HuH-7.5 (cell line): ENCODE measurements around the gene SMARCA1.
A peak's percentile ranks its signal among the peaks of the same experiment; 100 is the strongest.
"Not testable (repeated sequence)": the region's sequence is repeated elsewhere in the genome, so short reads cannot be mapped to it uniquely, and the experiment has no call there.

Experiments used
- DNase-seq: peaks from one replicate; pipeline ENCODE4 v3.0.0; 2011; ENCODE audit warnings: low spot score

SMARCA1 gene, protein sequence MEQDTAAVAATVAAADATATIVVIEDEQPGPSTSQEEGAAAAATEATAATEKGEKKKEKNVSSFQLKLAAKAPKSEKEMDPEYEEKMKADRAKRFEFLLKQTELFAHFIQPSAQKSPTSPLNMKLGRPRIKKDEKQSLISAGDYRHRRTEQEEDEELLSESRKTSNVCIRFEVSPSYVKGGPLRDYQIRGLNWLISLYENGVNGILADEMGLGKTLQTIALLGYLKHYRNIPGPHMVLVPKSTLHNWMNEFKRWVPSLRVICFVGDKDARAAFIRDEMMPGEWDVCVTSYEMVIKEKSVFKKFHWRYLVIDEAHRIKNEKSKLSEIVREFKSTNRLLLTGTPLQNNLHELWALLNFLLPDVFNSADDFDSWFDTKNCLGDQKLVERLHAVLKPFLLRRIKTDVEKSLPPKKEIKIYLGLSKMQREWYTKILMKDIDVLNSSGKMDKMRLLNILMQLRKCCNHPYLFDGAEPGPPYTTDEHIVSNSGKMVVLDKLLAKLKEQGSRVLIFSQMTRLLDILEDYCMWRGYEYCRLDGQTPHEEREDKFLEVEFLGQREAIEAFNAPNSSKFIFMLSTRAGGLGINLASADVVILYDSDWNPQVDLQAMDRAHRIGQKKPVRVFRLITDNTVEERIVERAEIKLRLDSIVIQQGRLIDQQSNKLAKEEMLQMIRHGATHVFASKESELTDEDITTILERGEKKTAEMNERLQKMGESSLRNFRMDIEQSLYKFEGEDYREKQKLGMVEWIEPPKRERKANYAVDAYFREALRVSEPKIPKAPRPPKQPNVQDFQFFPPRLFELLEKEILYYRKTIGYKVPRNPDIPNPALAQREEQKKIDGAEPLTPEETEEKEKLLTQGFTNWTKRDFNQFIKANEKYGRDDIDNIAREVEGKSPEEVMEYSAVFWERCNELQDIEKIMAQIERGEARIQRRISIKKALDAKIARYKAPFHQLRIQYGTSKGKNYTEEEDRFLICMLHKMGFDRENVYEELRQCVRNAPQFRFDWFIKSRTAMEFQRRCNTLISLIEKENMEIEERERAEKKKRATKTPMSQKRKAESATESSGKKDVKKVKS

DNA sequence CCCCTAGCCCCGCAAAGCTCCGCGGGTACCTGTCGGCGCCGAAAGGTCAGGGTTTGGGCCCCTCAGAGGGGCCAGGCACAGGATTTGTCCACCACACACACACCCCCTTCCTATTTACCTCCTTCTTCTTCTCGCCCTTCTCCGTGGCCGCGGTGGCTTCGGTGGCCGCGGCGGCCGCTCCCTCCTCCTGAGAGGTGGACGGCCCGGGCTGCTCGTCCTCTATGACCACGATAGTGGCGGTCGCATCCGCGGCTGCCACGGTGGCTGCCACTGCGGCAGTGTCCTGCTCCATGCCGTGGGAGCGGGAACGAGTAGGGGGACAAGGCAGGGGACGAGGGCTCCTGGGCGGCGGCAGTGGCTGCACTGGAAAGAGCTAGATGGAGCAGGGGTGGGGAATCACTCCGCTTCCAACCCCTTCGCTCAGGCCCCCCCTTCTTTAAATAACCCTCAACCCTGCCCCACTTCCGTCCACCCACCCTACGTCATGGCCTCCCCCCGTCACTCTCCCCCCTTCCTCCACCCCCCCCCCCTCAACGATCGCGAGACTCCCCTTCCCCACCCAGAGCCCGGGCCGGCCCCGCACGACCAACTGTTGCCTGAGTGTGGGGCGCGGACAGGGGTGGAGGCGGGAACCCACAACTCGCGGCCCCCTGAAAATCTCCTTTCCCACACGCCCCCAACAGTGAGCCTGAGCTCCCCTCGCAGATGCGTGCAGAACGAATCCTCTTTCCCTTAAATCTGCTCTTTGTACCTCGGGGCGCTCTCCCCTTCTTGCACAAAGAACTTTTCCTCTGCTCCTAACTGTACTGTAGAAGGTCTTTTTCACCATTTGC, at the start of gene SMARCA1:
SMARCA1 (minus strand) TSS at position 412 of the 833 bp plus-strand sequence; CDS start at position 292, 120 bp downstream.
- peak; percentile 62 for DNase-seq

DNA sequence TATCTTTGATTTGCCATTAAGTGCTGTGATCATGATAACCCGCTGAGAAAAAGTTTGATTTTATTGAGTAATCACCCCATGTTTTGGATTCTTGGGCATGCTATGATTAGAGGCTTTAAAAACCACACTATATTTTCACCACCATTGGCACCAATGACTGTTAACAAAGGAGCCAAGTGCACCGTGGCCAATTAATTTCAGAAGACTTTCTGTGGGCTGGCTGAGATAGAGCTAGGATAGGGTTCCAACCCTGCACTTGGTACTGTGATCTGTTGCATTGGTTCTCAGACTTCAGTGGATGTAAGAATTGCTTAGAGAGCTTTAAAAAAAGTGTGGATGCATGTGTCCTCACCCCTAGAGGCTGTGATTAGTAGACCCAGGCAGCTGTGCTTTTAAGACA, 49.1 kb upstream of the SMARCA1 start:
- DNase-seq = no peak

DNA sequence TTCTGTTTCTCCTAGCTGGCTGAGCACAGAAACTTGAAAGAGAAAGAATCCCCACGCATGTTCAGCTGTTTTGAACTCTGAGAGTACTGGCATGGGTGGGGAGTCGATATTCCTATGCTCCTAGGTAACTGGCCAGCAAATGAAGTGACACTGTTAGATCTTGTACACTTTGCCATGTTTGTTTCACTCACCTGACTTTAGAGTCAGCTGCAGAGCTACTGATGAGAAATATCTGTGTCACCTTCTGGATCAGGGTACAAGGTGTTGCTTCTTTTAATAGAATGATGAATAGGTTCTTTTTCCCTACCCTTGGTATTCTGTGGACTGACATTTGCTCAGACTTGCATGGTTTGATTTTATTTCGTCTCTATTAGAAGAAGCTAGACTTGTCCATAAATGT, 45.1 kb upstream of the SMARCA1 start:
- no peak for DNase-seq

GRCh38 chrX:129566073-129566472, 42.8 kb upstream of the SMARCA1 start:
- DNase-seq = no peak

DNA sequence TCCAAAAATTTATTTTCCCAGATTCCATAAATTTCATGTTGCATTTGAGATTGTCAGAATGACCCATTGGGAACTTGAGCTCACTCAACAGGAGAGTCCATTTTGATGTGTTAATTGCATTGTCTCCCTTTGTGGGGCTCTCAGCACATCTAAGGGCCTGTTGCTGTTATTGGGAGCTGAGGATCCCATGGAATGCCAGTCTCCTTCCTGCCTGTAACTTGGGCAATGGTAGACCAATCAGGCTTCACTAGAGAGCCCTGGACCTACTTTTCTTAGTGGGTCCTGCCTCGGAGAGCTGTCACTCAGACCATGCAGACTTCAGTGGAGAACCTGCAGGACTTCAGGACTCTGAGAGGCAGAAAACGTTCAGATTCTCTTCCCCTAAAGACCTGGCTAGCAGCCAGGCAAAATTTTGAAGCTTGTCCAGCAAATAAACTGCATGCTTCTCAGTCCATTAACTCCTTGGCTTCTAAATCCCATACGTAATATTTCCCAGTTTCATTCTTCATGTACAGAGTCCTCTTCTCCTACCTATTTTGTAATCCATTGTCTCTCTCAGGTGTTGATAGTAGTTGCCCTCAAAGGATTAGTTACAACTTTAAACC, 41.9 kb upstream of the SMARCA1 start:
- no peak for DNase-seq

DNA sequence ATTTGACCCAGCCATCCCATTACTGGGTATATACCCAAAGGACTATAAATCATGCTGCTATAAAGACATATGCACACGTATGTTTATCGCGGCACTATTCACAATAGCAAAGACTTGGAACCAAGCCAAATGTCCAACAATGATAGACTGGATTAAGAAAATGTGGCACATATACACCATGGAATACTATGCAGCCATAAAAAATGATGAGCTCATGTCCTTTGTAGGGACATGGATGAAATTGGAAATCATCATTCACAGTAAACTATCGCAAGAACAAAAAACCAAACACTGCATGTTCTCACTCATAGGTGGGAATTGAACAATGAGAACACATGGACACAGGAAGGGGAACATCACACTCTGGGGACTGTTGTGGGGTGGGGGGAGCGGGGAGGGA, 41.1 kb upstream of the SMARCA1 start:
- DNase-seq = not testable (repeated sequence)

GRCh38 chrX:129561453-129561852, 38.2 kb upstream of the SMARCA1 start:
- DNase-seq = no peak

DNA sequence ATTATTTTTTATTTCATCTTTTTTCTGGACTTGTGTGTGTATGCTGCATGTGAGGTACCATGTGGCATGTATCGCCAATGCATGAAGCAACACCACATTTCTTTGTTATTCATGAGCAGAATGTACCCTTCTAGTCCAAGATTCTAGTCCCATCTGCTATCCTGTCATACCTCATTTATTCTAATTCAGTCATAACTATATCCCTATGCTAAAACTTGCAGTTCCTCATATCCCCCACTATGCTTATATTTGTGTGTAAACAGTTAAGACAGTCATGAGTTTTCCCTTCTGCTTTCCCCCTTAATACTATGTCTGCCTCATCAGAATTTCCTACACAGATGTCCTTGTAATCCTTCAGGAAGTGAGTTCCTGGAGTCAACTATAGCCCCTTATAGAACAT, 36.5 kb upstream of the SMARCA1 start:
- no peak for DNase-seq

DNA sequence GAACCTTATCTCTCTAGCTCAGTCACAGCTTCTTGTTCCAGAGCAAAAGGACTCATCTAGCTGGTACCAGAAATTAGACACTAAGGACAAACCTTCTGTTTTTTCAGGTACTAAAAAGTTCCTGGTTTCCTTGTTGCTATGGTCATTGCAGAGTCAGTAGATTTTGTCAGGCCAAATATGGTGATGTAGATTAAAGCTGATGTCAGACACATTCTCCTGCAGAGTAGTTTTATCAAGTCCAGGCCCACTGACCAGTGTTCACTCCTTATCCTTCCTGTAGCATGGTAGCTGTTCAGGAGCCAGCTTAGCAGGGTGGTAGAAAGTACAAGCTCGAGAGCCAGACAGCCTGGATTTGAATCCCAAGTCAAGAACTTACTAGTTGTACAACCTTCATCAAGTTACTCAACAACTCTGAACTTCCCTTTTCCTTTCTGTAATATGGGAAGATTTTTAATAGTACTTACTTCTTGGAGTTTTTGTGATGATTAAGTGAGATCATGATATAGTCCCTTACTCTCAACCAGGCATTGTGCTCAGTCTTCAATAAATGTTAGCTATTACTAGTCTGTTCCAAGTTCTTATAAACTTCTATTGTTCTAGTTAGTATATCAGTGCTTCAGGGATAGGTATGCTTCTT, 34.7 kb upstream of the SMARCA1 start:
- DNase-seq = no peak

- DNase-seq = no peak
Measured at GRCh38 chrX:129556806-129557315, 33.6 kb upstream of the SMARCA1 start.

DNA sequence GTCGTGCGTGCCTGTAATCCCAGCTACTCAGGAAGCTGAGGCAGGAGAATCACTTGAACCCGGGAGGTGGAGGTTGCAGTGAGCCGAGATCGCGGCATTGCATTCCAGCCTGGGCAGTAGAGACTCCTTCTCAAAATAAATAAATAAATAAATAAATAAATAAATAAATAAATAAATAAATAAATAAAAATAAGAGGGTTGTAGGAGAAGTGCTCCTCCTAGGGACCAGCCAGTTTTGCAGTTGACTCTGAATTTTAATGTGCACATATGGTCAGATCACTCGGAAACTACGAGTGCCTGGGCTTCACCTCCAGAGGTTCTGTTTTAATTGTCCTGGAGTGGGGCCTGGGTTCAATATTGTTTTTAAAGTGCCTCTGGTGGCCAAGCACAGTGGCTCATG, 31.5 kb upstream of the SMARCA1 start:
- DNase-seq = not testable (repeated sequence)

DNA sequence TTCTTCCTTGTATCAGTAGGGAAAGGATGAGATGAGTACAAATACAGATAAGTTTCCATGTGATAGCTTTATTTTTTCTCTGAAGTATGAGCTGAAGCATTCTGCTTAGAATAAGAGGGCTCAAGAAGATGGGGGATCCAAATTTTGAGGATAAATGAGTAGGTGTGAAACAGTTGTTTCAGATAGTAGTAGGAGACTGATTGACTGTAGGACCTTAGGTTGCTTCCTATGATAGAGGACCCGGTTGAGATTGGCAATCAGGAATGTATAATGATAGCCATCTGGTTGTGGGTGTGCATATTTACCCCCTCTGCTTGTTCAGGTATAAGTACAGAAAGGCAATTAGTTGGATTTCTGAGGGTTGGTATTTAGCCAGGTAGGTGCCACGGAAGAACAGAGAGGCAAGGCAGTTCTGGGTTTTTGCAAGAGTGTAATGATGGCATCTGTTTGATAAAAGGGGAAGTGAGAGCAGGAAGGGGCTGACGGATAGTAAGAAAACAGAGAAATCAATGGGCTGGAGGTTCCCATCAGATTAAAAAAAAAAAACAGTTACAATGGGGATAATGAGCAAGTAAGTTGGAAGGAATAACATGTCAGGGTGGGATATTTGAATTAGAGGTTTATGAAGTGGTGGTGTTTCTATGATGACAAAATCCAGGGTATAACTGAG, 30.5 kb upstream of the SMARCA1 start:
- DNase-seq = no peak

DNA sequence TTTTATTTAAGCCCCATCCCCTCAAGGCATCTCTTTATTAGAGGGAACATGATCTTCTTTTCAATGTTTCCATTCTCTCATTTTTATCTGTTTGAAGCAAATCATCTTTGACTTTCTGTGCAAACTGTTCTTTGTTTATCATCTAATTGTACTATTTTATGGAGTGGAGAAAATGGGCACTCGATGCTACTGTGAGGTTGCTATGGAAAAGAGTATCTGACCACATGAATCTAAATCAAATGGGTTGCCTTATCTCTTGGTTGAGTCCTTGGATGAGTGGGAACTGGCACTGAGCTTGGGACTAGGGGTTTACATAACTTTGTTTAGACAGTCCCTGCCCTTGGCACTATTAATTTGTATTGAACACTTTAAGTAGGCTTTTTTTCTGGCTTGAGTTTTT, 25.8 kb upstream of the SMARCA1 start:
- DNase-seq = no peak

DNA sequence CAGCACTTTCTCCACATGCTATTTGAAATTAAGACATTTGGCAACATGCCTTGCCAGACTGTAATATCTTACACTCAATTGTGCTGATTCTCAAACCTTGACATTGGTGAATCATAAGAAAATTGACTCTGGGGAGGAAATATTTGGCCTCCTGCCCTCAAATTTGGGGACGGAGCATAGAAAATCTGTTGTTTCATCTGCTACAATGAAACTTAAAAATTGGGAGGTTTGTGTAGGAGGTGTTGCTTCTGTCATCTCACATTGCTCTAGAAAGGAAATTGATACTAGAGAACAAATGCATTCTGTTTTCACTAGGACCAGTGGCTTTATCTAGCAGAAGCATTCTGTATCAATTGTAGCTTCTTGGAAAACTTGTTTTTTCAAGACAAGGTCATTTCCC, 22.1 kb upstream of the SMARCA1 start:
- no peak for DNase-seq

DNA sequence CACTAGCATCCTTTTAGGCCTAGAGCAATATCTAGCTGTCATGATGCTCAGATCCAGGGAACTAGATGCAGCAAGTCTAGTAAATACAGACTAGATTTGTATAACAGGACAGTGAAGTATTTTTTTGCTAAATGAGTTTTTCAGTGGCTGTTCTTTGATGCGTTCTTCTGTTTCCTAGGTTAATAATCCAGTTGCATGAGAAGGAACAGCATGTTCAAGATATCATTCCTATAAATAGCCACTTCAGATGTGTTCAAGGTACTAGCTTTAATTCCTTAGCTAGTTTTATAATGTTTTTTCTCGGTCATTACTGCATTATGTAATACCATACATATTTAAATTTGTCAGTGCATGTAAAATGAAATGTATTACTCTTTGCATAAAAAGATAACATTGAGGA, 21.5 kb upstream of the SMARCA1 start:
- no peak for DNase-seq

GRCh38 chrX:129540722-129541184, 17.5 kb upstream of the SMARCA1 start:
- no peak for DNase-seq

DNA sequence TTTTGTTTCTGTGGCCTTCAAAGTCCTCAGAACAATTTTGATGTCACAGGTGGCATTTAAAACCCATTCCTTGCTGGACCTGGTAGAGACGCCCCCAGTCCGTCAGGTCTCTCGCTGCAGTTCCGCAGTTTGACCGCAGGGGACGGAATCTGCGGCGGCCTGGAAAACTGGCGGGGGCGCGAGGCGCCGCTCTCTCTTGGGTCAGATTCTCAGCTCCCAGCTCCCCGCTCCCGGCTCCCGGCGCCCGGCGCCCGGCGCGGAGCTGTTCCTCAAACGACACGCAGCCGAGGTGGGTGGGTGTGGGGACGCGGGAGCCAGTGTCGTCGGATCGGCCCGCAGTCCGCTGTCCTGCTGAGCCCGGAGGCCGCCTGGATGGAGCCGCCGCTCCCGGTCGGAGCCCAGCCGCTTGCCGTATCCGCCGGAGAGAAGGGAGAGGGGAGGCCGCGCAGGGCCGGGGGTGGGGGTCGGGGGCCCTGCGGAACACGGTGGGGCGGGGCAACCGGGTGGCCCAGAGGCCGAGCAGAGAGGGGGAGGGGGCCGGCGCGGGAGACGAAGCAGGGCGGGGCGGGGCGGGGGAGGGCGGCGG, 16.9 kb upstream of the SMARCA1 start, which contains the start of gene OCRL:
OCRL (plus strand) TSS at position 192 of the 586 bp plus-strand sequence; CDS start at position 373, 181 bp downstream.
- DNase-seq = peak; percentile 53

GRCh38 chrX:129534816-129535578, 11.7 kb upstream of the SMARCA1 start:
- DNase-seq = no peak

- no peak for DNase-seq
Measured at GRCh38 chrX:129531132-129531531, 7.8 kb upstream of the SMARCA1 start.
